Gastrocnemius medialis (tissue), 4 donors: ENCODE results near the gene RICTOR. TPM values are rescaled to one million over a fixed set of nuclear protein-coding genes. Genes with fewer than 3 reads are reported as not detected.

Experiments used
- ATAC-seq, 2 donors: fragments of 150-250 bp; one replicate each; pipeline ENCODE4 v1.9.1; 2016
- DNase-seq, 2 donors: peaks; one replicate each; pipeline ENCODE4 v3.0.0-alpha.2; 2019
- H3K27ac ChIP-seq, 4 donors: fragments of 200-600 bp; sonication (generic); 1 replicate in 1 of 4; 2 replicates in 3 of 4; pipeline ENCODE4 v1.5.1; 2016 to 2018; ENCODE audit warnings: mild to moderate bottlenecking in 2 of 4, moderate library complexity in 1 of 4
- H3K27me3 ChIP-seq, 3 donors: fragments of 200-600 bp; sonication (generic) in 2 of 3; 1 replicate in 1 of 3; 2 replicates in 2 of 3; pipeline versions ENCODE4 v1.5.1 to v1.6.0; 2016 to 2019; ENCODE audit warnings: mild to moderate bottlenecking in 1 of 3, moderate library complexity in 1 of 3
- H3K36me3 ChIP-seq, 2 donors: fragments of 200-600 bp; sonication (generic) in 1 of 2; one replicate each; pipeline ENCODE4 v1.5.1; 2017 to 2018
- H3K4me1 ChIP-seq, 2 donors: fragments of 200-600 bp; sonication (generic) in 1 of 2; one replicate each; pipeline ENCODE4 v1.5.1; 2016 to 2017; ENCODE audit warnings: mild to moderate bottlenecking in 2 of 2
- H3K4me3 ChIP-seq, 4 donors: fragments of 200-600 bp; sonication (generic) in 3 of 4; 1 replicate in 1 of 4; 2 replicates in 3 of 4; pipeline ENCODE4 v1.5.1; 2016 to 2019; ENCODE audit warnings: mild to moderate bottlenecking in 2 of 4
- H3K9me3 ChIP-seq, 3 donors: fragments of 200-600 bp; sonication (generic) in 2 of 3; 1 replicate in 1 of 3; 2 replicates in 2 of 3; pipeline ENCODE4 v1.5.1; 2016 to 2019
- POLR2A ChIP-seq, 2 donors: fragments of 450-650 bp; IDR thresholded peaks; one replicate each; pipeline ENCODE4 v1.6.1; 2017; ENCODE audit warnings: antibody characterized with exemption in 2 of 2, mild to moderate bottlenecking in 2 of 2, moderate library complexity in 2 of 2
- in situ Hi-C, 4 donors: fragments of 200-750 bp; cut with MboI; loops; one replicate each; pipeline versions ENCODE4 v1.15.0 to v1.8.0; 2017; ENCODE audit warnings: low sequenced_read_pairs in 4 of 4
- intact Hi-C: fragments of 100-400 bp; cut with DNase I; formaldehyde crosslinking; loops from one replicate; pipeline ENCODE4 v1.15.1; 2023; ENCODE audit warnings: low total_unique reads
- total RNA-seq, 4 donors: library from RNA; depleted of rRNA; stranded (reverse); fragments of >200 nt; gene quantifications; one replicate each; pipeline versions ENCODE4 v1.1.0 to v1.2.3, GENCODE V29; 2016
- TF ChIP-seq, protein P1 (sequence below), 5 experiments: fragments of 450-650 bp in 3 of 5; fragments of 200-600 bp in 2 of 5; sonication (generic) in 2 of 5; IDR thresholded peaks in 4 of 5; conservative IDR thresholded peaks in 1 of 5; 1 replicate in 4 of 5; 2 replicates in 1 of 5; pipeline ENCODE4 v1.5.1; 2016 to 2019; ENCODE audit warnings: antibody characterized with exemption in 5 of 5, mild to moderate bottlenecking in 3 of 5, moderate library complexity in 3 of 5

Gene RICTOR
- total RNA-seq, 4 donors from 2014 or later, result 28.9 to 56.9 (median 37.0) TPM

DNA sequence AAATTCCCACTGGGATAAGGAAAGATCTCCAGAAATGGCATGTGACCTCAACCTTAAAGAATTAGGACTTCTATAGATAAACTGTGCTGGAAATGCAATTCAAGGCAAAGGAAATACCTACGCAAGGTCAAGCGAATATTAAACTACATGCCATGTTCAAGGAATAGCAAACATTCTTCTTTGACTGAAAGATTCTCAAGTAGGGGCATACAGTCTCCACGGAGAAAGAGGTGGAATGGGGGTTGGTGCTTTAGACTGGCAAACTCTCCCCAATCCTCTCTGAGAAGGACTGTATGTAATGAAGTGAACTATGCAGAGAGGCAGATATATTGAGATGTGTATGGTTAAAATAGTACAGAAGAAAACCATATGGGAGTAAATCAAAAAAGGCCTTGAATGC, 6.1 kb downstream of the RICTOR start:
- DNase-seq, result no peak
- H3K27me3 ChIP-seq, result no peaks in the 10 kb centered on the region
- no peaks in the 10 kb centered on the region for H3K36me3 ChIP-seq
- H3K9me3 ChIP-seq, result no peaks in the 10 kb centered on the region
- ATAC-seq, result no peak
- no peak overlapping the region for H3K27ac ChIP-seq
- peaks cover 58 to 64% of the 10 kb centered on the region in 2 donors for H3K4me1 ChIP-seq
- TF ChIP-seq POLR2A (IDR thresholded peaks at IDR 0.05), result no peak
- TF ChIP-seq, protein P1, sequence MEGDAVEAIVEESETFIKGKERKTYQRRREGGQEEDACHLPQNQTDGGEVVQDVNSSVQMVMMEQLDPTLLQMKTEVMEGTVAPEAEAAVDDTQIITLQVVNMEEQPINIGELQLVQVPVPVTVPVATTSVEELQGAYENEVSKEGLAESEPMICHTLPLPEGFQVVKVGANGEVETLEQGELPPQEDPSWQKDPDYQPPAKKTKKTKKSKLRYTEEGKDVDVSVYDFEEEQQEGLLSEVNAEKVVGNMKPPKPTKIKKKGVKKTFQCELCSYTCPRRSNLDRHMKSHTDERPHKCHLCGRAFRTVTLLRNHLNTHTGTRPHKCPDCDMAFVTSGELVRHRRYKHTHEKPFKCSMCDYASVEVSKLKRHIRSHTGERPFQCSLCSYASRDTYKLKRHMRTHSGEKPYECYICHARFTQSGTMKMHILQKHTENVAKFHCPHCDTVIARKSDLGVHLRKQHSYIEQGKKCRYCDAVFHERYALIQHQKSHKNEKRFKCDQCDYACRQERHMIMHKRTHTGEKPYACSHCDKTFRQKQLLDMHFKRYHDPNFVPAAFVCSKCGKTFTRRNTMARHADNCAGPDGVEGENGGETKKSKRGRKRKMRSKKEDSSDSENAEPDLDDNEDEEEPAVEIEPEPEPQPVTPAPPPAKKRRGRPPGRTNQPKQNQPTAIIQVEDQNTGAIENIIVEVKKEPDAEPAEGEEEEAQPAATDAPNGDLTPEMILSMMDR (IDR thresholded peaks at IDR 0.05 in 4 of 5, conservative IDR thresholded peaks at IDR 0.05 in 1 of 5), result no peak
- intact Hi-C loops, result loop anchor here (5.0 kb wide), 1 partner anchor 504 kb away; no protein-coding TSS in a partner anchor
- no peak overlapping the region for H3K4me3 ChIP-seq
- in situ Hi-C loops, result loop anchor here in 1 of 4 donors (10.0 kb wide), 1 partner anchor 53 kb away; no protein-coding TSS in a partner anchor

DNA sequence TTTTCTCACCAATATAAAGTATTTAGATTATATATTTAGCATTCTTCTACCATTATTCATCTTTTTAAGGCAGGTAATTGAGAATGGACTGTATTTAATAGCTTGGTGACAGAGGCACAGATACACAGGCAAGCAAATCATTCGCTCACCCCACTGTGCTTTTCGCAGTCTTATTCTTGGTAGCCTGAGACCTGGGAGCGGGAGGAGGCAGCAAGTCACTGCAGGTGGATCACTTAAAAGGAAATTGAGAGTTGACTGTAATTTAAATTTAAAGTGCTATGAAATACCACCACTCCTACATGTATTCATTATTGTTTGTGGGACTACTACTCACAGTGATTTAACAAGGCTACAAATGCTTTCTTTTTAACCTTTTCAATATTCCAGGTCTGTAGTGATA, 9.7 kb downstream of the RICTOR start:
- no peaks in the 10 kb centered on the region for H3K36me3 ChIP-seq
- in situ Hi-C loops, result loop anchor here in 1 of 4 donors (10.0 kb wide), 1 partner anchor 50 kb away; no protein-coding TSS in a partner anchor
- intact Hi-C loops, result no loop called here
- H3K9me3 ChIP-seq, result no peaks in the 10 kb centered on the region
- ATAC-seq, result no peak
- no peaks in the 10 kb centered on the region for H3K27me3 ChIP-seq
- no peak overlapping the region for H3K4me3 ChIP-seq
- DNase-seq, result no peak
- H3K27ac ChIP-seq, result no peak overlapping the region
- no peak for TF ChIP-seq POLR2A (IDR thresholded peaks at IDR 0.05)
- TF ChIP-seq, protein P1 (IDR thresholded peaks at IDR 0.05 in 4 of 5, conservative IDR thresholded peaks at IDR 0.05 in 1 of 5), result no peak
- peaks cover 57 to 67% of the 10 kb centered on the region in 2 donors for H3K4me1 ChIP-seq

DNA sequence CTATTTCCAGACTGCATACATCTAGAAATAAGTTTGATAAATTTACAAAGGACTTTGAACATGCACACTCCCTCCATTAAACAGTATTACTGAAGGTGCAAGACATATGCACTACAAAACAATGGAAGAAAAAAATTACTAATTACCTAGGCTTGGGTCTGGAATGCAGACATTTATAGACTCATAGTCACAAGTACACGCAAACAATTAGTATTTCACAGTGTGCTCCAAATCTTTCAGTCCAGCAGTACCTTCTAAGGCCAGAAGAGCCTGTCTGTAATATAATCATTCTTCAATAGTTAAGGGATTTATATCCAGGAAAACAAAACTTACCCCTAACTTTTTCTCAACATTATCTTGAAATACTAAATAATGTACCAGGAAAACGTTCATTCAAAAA, 11.2 kb downstream of the RICTOR start:
- DNase-seq (no peak), ATAC-seq (peak; percentile 37 to 56)
- no peaks in the 10 kb centered on the region for H3K27me3 ChIP-seq
- H3K9me3 ChIP-seq, result no peaks in the 10 kb centered on the region
- in situ Hi-C loops (loop anchor here in 1 of 4 donors (10.0 kb wide), 1 partner anchor 48 kb away; no protein-coding TSS in a partner anchor), intact Hi-C loops (no loop called here)
- no peak for TF ChIP-seq POLR2A (IDR thresholded peaks at IDR 0.05)
- TF ChIP-seq, protein P1 (IDR thresholded peaks at IDR 0.05 in 4 of 5, conservative IDR thresholded peaks at IDR 0.05 in 1 of 5), result peak in 1 of 5 experiments; percentile 25
- H3K4me3 ChIP-seq, result no peak overlapping the region
- H3K36me3 ChIP-seq, result no peaks in the 10 kb centered on the region
- H3K27ac ChIP-seq, result peak overlapping the region in 3 of 4 donors; percentile 15 to 60 (median 48)
- peaks cover 57 to 72% of the 10 kb centered on the region in 2 donors for H3K4me1 ChIP-seq

DNA sequence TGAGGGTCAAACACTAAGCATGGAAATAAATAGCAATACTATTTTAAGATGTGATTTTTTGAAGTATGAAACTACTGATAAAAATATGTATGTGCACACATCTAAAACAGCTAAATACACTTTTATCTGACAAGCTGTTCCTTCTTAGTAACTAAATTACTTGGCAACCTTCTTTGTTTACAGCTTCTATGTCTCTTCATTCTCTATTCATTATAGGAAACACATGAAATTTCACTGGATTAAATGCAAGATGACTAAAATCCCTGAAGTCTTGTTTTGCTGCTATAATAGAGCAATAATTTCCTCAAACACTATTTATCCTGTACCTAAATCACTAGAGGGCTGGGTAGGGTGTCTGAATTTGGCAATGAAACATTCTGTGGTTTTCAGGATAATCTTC, 11.7 kb downstream of the RICTOR start:
- Histone ChIP-seq H3K4me1 (peaks cover 60 to 76% of the 10 kb centered on the region in 2 donors), H3K9me3 (no peaks in the 10 kb centered on the region), H3K4me3 (no peak overlapping the region), H3K27ac (peak overlapping the region in 3 of 4 donors; percentile 15 to 60 (median 48)), H3K27me3 (no peaks in the 10 kb centered on the region), H3K36me3 (no peaks in the 10 kb centered on the region)
- DNase-seq (no peak), ATAC-seq (no peak)
- in situ Hi-C loops (loop anchor here in 1 of 4 donors (10.0 kb wide), 1 partner anchor 48 kb away; no protein-coding TSS in a partner anchor), intact Hi-C loops (no loop called here)
- TF ChIP-seq, protein P1 (IDR thresholded peaks at IDR 0.05 in 4 of 5, conservative IDR thresholded peaks at IDR 0.05 in 1 of 5), result no peak
- TF ChIP-seq POLR2A (IDR thresholded peaks at IDR 0.05), result no peak
